Stimulated activated CD4-positive, alpha-beta T cell treated with anti-CD3 and anti-CD28 coated beads, Interleukin-12 subunit alpha, Interleukin-12 subunit beta, amount 100 ng/mL, for 24 hours (primary cell): ENCODE data around the gene ZBTB20.

Source experiments
- DNase-seq, 2 experiments: peaks; one replicate each; pipeline ENCODE4 v3.0.0-alpha.2; 2020; ENCODE audit warnings: low read depth in 2 of 2

ZBTB20 gene

DNA sequence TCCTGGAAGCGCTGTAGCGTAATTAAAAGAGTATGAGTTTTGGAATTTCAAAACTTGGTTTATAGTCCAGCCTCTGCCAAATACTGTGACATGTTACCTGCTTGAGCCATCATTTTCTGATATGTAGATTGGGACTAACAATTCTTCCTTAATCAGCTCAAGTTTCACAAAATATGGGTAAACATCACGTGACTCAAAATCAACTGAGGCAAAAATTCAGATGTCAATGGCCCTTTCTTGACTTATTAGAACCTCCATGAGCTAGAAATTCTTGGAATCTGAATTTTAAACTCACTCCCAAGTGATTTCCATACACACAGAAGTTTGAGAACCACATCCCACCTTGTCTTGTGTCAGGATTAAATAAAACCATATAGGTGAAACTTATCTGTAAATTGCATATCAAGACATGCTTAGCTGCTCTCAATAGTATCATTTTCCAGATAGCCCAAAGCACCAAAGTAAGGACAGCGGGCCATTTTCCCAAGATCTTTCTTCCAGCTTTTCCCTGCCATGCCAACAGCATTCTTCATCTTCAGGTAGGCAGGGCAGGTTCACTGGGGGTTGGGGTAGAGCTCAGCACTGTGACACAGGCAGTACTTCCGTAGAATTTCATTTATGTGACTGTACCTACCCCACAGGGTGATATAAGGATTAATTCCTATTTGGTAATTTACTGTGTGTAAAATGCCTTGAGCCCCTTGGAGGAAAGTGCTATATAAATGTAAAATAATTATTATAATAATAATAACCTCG is 474.2 kb downstream of the ZBTB20 start:
- no peak for DNase-seq

DNA sequence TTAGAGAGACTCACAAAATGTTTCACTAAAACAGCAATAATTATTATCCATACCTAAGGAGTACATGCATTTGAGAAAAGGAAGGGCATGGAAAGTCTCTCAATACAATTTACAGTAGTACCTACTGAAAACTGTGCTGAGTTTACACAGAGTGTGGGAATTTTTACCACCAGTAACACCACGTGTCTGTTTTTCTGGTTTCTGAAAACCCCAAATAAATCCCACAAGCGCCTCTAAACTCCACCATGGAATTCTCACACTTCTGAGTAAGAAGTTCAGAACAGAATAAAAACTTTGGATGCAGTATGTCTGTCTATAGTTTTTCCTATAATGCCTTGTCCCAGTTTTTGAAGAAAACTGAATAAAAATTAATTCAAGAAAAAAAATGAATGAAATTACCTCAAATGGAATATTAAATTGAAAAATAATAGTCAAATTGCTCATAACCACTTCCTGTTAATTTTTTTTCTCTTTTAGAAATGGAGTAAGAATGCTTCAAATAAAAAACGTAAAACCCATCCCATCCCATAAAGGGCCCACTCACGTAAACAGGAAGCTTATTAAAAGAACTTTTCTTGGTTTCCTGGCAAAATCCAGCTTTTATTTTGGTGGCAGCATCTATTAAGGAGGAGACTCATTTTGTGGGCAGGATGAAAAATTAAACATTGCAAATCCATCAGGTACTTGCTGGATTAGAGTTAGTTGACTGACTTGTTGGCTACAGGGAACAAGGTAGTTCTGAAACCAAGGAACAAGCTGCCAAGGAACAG is 475.2 kb downstream of the ZBTB20 start:
- DNase-seq, result no peak

DNA sequence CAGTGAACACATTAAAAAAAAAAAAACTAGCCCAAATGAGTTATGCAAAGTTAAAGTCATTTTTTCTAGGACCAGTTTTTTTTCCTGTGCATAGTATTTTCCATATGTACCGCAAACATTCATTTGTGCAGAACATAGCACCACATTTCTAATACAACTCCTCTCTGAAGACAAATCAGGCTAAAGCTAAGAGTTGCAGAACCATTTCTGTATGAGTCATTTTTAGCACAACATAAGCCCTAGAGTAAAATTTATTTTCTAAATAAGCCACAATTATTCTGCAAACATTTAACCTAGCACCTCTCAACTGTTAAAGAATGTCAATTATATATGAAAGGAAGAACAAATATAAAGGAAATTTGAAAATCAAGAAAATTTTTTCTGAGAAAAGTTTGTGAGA is 477.5 kb downstream of the ZBTB20 start:
- DNase-seq, result no peak

GRCh38 chr3:114668099-114668498 is 479.0 kb downstream of the ZBTB20 start:
- no peak for DNase-seq

- no peak for DNase-seq
Observed at GRCh38 chr3:114666623-114667022, 480.5 kb downstream of the ZBTB20 start.

- DNase-seq, result no peak
Observed at GRCh38 chr3:114664006-114664405, 483.1 kb downstream of the ZBTB20 start.

DNA sequence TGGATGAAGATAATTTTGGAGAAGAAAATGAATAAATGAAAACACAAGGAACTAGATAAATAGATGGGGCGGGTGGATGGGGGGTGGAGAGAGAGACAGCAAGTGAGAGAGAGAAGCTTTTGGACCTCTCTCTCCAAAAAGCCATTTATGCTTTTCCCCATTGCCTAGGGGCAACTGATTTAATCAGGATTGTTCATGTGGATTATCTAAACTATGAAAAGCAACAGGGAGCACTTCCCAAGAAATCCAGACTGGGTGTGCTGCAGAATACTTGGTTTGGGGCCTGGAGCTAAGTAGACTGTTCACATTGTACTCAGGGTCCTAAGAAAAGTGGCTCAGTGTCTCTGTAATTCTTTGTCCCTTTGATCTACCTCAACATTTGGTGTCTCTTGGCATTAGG is 486.3 kb downstream of the ZBTB20 start:
- DNase-seq, result no peak

GRCh38 chr3:114660124-114660523 is 487.0 kb downstream of the ZBTB20 start:
- no peak for DNase-seq

GRCh38 chr3:114659109-114660061 is 487.7 kb downstream of the ZBTB20 start:
- no peak for DNase-seq

DNA sequence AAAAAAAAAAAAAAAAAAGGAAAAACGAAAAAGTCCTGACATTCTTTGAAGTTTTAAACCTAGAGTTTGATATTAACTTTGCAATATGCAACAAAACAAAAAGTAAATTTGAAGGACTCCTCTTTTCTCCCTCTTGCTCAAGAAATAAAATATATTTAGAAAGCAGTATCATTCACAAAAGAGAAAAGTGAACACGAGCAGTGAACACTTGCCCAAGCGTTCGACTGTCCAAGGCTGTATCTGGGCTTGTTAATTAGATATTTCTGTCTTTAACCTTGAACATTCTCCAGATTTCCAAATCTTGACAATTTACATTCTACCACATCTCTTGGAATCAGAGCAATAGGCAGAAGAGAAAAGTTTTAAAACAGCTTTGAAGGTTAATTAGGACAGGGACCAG is 495.5 kb downstream of the ZBTB20 start:
- DNase-seq, result no peak

DNA sequence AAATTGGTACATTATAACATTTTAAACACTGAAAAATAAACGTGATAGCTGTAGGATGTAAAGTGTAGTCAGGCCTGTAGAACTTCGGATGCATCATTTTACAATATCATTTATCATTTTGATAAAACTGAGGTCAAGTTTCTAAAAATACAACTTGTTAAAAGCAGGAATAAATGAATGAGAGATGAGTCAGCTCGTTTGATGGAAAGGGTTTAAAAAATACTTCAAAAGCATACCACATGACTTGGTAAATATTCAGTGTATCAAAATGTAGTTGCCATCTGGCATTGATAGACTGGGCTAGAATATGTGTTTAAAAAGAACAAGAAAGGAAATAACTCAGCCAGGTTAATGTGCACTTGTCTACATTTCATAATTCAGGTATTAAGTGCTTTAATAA is 496.3 kb downstream of the ZBTB20 start:
- no peak for DNase-seq

DNA sequence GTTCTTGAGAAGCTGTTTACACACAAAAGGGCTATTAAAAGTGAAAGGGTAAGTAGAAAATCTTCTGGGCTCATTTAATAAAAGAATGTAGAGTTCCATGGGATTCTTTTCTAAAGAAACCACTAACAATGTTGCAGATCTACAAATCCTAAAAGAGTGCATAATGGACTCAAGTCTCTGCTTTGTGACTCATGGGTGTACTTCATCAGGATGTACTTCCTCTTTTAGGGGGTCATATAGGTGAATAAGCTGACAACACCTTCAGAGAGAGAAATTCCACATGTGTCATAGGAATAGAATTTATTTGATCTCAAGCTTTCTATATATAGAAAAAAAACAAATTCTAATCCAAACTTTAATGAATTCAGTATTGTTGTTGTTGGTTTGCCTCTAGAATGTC is 497.8 kb downstream of the ZBTB20 start:
- no peak for DNase-seq

DNA sequence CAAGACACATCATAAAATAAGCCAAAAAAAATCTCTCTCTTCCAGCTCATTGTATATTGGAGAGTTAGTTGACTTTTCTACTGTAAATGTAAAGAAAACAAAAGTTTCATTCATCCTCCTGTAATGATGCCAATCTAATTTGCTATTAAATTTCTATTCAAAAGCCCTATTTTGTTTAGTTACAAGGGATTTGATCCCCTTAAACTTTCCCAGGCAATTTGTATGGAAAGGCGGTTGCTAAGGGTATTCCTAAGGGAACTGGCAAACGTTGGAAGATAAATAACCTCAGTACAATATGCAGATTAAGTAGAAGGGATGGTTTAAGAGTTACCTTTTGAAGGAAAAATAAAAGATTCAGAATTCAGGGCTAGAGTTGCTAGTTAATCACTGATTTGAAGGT is 500.6 kb downstream of the ZBTB20 start:
- no peak for DNase-seq

GRCh38 chr3:114645392-114645791 is 501.7 kb downstream of the ZBTB20 start:
- DNase-seq, result no peak

DNA sequence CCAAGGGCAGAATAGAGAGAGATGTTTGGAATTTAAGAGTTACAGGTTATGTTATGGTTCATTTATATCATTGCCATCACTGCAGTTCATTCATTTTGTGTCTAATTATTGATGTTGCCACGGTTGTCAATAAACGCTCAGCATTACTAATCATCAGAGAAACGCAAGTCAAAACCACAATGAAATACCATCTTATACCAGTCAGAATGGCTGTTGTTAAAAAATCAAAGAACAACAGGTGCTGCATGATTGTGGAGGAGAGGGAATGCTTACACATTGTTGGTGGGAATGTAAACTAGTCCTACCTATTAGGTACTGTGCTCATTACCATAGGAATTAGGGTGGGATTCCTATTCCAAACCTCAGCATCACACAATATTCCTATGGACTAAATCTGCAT is 502.7 kb downstream of the ZBTB20 start:
- DNase-seq, result no peak

DNA sequence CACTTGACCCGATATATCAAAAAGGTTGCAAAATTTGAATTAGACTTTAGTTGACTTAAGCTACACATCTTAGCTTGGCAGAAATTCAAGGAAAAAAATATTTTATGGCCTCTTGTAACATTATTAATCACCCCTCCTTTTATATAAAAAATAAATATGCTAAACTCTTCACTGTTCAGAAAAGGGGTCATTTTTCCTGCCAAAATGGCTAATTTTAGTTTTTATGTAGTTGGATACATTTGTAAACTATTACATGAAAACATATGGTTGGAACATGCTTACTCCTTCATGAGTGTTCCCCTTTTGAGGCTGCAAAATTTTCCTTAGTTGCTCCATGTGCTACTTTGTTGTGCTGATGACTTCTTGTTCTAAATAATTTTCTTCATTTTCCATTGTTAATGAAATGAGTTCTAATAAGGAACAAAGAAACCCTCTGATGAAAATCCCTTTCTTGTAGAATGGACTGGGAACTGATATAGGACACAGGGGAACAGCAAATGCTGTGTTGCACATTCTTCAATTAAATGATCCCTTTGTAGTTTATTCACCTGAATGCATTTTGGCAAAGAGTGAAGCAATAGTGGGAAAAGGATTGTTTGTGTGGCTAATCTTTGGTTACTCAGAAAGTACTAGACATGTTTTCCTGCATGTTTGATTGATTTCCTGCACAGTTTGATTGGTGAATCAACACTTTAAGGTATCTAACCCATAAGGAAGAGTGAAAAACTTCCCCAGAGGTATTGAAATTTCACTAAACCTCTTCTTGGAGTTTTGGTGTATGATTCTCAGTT is 503.9 kb downstream of the ZBTB20 start:
- no peak for DNase-seq

DNA sequence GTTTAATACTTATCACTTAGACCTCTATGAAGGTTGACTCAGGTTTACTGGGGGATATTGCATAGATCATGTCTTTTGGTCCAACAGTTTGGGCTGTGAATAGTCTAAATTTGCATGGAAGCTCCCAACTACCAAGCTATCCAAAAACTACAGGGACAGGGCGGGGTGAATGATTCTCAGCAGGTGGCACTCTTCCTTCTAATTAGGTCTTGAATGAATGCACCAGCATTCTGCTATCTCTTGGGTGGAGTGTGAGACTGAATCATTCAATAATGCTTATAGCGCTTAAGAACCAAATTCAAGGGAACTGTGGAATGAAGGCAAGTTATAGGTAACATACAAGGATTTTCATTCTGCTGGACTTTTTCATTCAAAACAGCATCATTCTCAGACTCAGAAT is 507.0 kb downstream of the ZBTB20 start:
- no peak for DNase-seq

DNA sequence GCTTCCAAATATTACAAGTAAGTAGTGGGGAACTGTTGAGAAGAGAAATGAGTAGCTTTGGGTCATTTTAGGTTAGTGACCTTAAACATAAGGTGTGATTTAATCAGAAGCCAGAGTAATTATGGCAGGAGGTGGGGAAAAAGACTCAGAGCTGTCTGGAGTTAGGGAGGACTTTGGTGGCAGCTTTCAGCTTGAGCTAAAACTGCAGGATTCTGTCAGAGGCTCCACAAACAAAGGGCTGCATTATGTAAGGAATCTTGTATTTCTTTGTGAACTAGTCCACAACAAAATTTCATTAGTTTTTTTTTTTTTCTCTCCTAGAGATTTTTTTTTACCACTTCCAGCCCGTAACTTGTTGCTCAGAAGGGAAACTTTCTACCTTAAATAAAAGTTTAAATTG is 507.9 kb downstream of the ZBTB20 start:
- no peak for DNase-seq

- no peak for DNase-seq
Observed at GRCh38 chr3:114635878-114636277, 511.2 kb downstream of the ZBTB20 start.

GRCh38 chr3:114634635-114635034 is 512.5 kb downstream of the ZBTB20 start:
- DNase-seq, result no peak

DNA sequence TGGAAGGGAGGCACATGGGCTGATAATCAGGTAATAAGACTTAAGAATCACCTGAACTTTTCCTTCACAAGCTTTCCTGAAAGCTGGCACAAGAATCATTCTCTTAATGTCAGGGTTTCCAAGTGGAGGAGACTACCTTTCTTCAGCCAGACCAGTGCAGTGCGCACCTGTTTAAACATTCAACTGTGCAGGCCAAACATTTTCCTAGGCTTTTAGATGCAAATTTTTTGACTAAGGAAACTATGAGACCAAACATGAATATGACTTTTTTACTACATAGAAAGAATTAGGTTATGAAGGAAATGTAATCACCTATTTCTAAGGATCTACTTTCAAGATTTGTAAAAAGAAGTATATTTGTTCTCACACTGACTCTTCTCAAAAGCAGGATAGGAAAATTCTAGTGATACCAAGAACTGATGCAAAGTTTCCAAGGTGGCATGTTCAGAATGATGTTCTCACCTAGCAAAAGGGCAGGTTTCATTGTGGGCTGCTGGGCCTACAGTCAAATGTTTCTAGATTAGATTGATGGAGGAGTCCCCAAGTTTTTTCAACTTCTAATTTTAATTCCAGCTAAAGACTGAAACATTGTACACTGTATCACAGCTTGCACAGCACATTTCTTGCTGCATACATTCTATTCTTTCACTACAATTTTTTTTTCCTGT is 514.2 kb downstream of the ZBTB20 start:
- peak in 1 of 2 experiments; percentile 12 for DNase-seq
